SU-DHL-6 (cell line): ENCODE data around the gene COL6A2.

Experiments
- H2AFZ ChIP-seq: fragments of 200-600 bp; sonication (generic); 2 replicates; pipeline ENCODE4 v1.6.1; 2014; ENCODE audit warnings: low read depth, mild to moderate bottlenecking, moderate library complexity, mixed read lengths, antibody characterized with exemption, low read length; ENCODE audit not compliant: severe bottlenecking
- H3F3A ChIP-seq: fragments of 200-600 bp; shearing (Covaris generic); 2 replicates; pipeline ENCODE4 v1.6.0; 2016; ENCODE audit warnings: antibody characterized with exemption, mild to moderate bottlenecking; ENCODE audit not compliant: insufficient read depth
- H3K27ac ChIP-seq: fragments of 200-600 bp; sonication (generic); 2 replicates; pipeline ENCODE4 v1.5.1; 2016; ENCODE audit warnings: low read depth, mild to moderate bottlenecking, low read length, moderate library complexity, mixed read lengths
- H3K27me3 ChIP-seq: fragments of 200-600 bp; sonication (generic), shearing (Covaris generic); 2 replicates; pipeline ENCODE4 v1.6.0; 2014; ENCODE audit warnings: mild to moderate bottlenecking, low read length
- H3K36me3 ChIP-seq: fragments of 200-600 bp; sonication (generic); 2 replicates; pipeline ENCODE4 v1.6.1; 2014; ENCODE audit warnings: mild to moderate bottlenecking, low read length, mixed read lengths
- H3K4me2 ChIP-seq: fragments of 300-600, 200-600 bp; shearing (Covaris generic), sonication (generic); 2 replicates; pipeline ENCODE4 v1.6.0; 2014; ENCODE audit warnings: low read length, low read depth, mild to moderate bottlenecking; ENCODE audit not compliant: poor library complexity, severe bottlenecking
- H3K4me3 ChIP-seq: fragments of 200-600 bp; sonication (generic); 2 replicates; pipeline ENCODE4 v1.5.1; 2014; ENCODE audit warnings: antibody characterized with exemption, low read length, mild to moderate bottlenecking, mixed read lengths; ENCODE audit not compliant: insufficient read depth, poor library complexity, severe bottlenecking
- H3K79me2 ChIP-seq: fragments of 200-600 bp; sonication (generic); 2 replicates; pipeline ENCODE4 v1.6.1; 2014; ENCODE audit warnings: mild to moderate bottlenecking, low read length, moderate library complexity; ENCODE audit not compliant: insufficient read depth
- H3K9ac ChIP-seq: fragments of 200-600 bp; sonication (generic); 2 replicates; pipeline ENCODE4 v1.7.0; 2014; ENCODE audit warnings: mild to moderate bottlenecking, low read length
- H3K9me2 ChIP-seq: fragments of 200-600 bp; sonication (generic); replicated peaks from 2 replicates; pipeline ENCODE4 v1.6.1; 2014; ENCODE audit warnings: low read length; ENCODE audit not compliant: insufficient read depth
- H3K9me3 ChIP-seq: fragments of 200-600 bp; sonication (generic); 2 replicates; pipeline ENCODE4 v1.6.1; 2014; ENCODE audit warnings: low read length, mixed read lengths; ENCODE audit not compliant: insufficient read depth
- H4K20me1 ChIP-seq: fragments of 200-600 bp; sonication (generic); 2 replicates; pipeline ENCODE4 v1.6.1; 2014; ENCODE audit warnings: low read depth, mild to moderate bottlenecking, antibody characterized with exemption, low read length, moderate library complexity, mixed read lengths
- CTCF ChIP-seq: fragments of 200-600 bp; sonication (generic); IDR thresholded peaks from one replicate; pipeline ENCODE4 v1.5.1; 2017; ENCODE audit warnings: antibody characterized with exemption, mild to moderate bottlenecking, low read length, moderate library complexity; ENCODE audit not compliant: insufficient read depth, poor library complexity, severe bottlenecking
- EZH2phosphoT487 ChIP-seq: fragments of 200-600 bp; sonication (generic), shearing (Covaris generic); conservative IDR thresholded peaks from 2 replicates; pipeline ENCODE4 v1.6.1; 2018; ENCODE audit warnings: mild to moderate bottlenecking, antibody characterized with exemption, low read length, moderate library complexity, mixed read lengths

COL6A2 gene

GRCh38 chr21:46081862-46082712, 15.8 kb upstream of the COL6A2 start:
- H3K79me2 ChIP-seq = no peaks in the 10 kb centered on the region
- no peak overlapping the region for H2AFZ ChIP-seq
- H3K27ac ChIP-seq = no peak overlapping the region
- no peak overlapping the region for H3K4me3 ChIP-seq
- H3K9me3 ChIP-seq = no peaks in the 10 kb centered on the region
- no peak for TF ChIP-seq CTCF
- TF ChIP-seq EZH2phosphoT487 = no peak
- H3F3A ChIP-seq = no peaks in the 10 kb centered on the region
- H3K36me3 ChIP-seq = no peaks in the 10 kb centered on the region
- H3K9me2 ChIP-seq = no peaks in the 10 kb centered on the region
- H4K20me1 ChIP-seq = no peaks in the 10 kb centered on the region
- H3K4me2 ChIP-seq = no peak overlapping the region
- no peaks in the 10 kb centered on the region for H3K27me3 ChIP-seq
- H3K9ac ChIP-seq = no peak overlapping the region

DNA sequence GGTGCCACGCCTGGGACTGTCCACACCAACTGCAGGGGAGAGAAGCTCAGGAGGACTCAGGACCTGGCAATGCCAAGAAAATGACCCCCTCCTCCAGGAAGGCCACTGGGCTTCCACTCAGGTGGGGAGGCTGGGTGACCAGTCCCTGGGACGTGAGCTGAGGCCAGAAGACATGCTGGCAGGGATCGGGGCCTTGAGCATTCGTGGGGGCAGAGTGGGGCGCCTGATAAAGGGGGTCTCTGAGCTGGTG, 15.3 kb upstream of the COL6A2 start:
- Histone ChIP-seq H3K4me2 (no peak overlapping the region), H3K36me3 (no peaks in the 10 kb centered on the region), H3K27me3 (no peaks in the 10 kb centered on the region), H2AFZ (no peak overlapping the region), H3K4me3 (no peak overlapping the region), H3K9ac (no peak overlapping the region), H3K79me2 (no peaks in the 10 kb centered on the region), H3K27ac (no peak overlapping the region), H3K9me3 (no peaks in the 10 kb centered on the region), H3F3A (no peaks in the 10 kb centered on the region), H3K9me2 (no peaks in the 10 kb centered on the region), H4K20me1 (no peaks in the 10 kb centered on the region)
- TF ChIP-seq CTCF (no peak), EZH2phosphoT487 (no peak)

- no peaks in the 10 kb centered on the region for H4K20me1 ChIP-seq
- no peaks in the 10 kb centered on the region for H3K79me2 ChIP-seq
- H3K9me2 ChIP-seq = no peaks in the 10 kb centered on the region
- no peak overlapping the region for H3K27ac ChIP-seq
- H3K9ac ChIP-seq = no peak overlapping the region
- no peak overlapping the region for H3K4me3 ChIP-seq
- H3K27me3 ChIP-seq = no peaks in the 10 kb centered on the region
- no peak overlapping the region for H3K4me2 ChIP-seq
- peaks cover 3% of the 10 kb centered on the region; the same call in 1 of the 2 replicates for H3K9me3 ChIP-seq
- no peaks in the 10 kb centered on the region for H3F3A ChIP-seq
- H3K36me3 ChIP-seq = no peaks in the 10 kb centered on the region
- no peak for TF ChIP-seq EZH2phosphoT487
- TF ChIP-seq CTCF = no peak
- H2AFZ ChIP-seq = no peak overlapping the region
Observed at GRCh38 chr21:46082963-46083790, 14.7 kb upstream of the COL6A2 start.
